ENCODE results near the gene ERBB2.

The ERBB2 gene

GRCh38 chr17:39769974-39770587, 70.2 kb downstream of the ERBB2 start:
- peak; percentile 42 to 81 for DNase-seq

GRCh38 chr17:39772415-39772814, 72.6 kb downstream of the ERBB2 start:
- no peak for DNase-seq

- DNase-seq, result no peak
Measured at GRCh38 chr17:39772987-39773934, 73.4 kb downstream of the ERBB2 start.

GRCh38 chr17:39774047-39774446, 74.2 kb downstream of the ERBB2 start:
- DNase-seq, result no peak

GRCh38 chr17:39775031-39775430, 75.2 kb downstream of the ERBB2 start:
- DNase-seq, result no peak

- no peak for DNase-seq
Measured at GRCh38 chr17:39776252-39776651, 76.4 kb downstream of the ERBB2 start.

GRCh38 chr17:39777534-39778365, 77.9 kb downstream of the ERBB2 start:
- DNase-seq, result no peak
